ENCODE measurements around the gene TBC1D30. TPM values are rescaled to one million over a fixed set of nuclear protein-coding genes. Genes with fewer than 3 reads are reported as not detected.

Gene TBC1D30
- total RNA-seq, 2 donors from 2014 or later = 1.7 to 1.9 TPM

DNA sequence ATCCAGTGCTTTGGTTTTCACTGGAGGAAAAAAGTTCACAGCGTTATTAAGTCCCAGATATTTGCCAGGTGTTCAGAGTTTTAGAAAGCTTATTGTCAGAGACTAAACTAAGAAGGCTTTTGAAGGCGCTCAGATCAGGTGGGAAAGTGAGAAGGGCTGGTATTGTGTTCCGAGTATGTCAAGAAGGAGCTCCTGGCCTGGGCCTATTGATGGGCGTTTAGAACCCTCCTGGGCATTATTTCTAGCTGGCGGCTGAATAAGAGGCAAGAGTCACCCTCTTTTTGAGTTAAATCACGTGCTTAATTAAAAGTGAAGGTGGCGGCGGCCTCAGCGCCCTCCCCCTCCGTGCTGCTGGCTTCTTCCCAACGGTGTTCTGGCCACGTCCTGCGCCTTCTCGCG, 44.3 kb upstream of the TBC1D30 start:
- H3K27ac Mint-ChIP-seq = no peak overlapping the region
- Histone ChIP-seq H3K4me1 (ENCODE audit: control insufficient read depth, insufficient read depth, low read length) (no peaks in the 10 kb centered on the region), H3K27ac (ENCODE audit: low read depth, low read length) (no peak overlapping the region), H3K36me3 (ENCODE audit: control insufficient read depth, insufficient read depth, low read length) (no peaks in the 10 kb centered on the region), H3K4me3 (ENCODE audit: low read length) (peak overlapping the region; percentile 67), H3K9ac (ENCODE audit: extremely low read depth, low read length, poor library complexity, severe bottlenecking) (no peak overlapping the region), H3K9me3 (ENCODE audit: control insufficient read depth, low read length) (peaks cover 10% of the 10 kb centered on the region), H3K27me3 (ENCODE audit: control insufficient read depth, insufficient read depth, low read length, poor library complexity, severe bottlenecking) (peaks cover 97% of the 10 kb centered on the region)
- DNase-seq = no peak
- 18% methylated on average over 11 to 15 of the region's 15 CpGs for WGBS, 2 experiments (ENCODE audit: insufficient coverage in 1 of 2, insufficient read length in 1 of 2)
- H3K9me3 Mint-ChIP-seq = peaks cover 14% of the 10 kb centered on the region
- H3K4me3 Mint-ChIP-seq = peak overlapping the region; percentile 47
- H3K36me3 Mint-ChIP-seq (ENCODE audit: low read depth) = no peaks in the 10 kb centered on the region
- H3K27me3 Mint-ChIP-seq (ENCODE audit: insufficient read depth) = peaks cover 83% of the 10 kb centered on the region
- TF ChIP-seq, protein P1, sequence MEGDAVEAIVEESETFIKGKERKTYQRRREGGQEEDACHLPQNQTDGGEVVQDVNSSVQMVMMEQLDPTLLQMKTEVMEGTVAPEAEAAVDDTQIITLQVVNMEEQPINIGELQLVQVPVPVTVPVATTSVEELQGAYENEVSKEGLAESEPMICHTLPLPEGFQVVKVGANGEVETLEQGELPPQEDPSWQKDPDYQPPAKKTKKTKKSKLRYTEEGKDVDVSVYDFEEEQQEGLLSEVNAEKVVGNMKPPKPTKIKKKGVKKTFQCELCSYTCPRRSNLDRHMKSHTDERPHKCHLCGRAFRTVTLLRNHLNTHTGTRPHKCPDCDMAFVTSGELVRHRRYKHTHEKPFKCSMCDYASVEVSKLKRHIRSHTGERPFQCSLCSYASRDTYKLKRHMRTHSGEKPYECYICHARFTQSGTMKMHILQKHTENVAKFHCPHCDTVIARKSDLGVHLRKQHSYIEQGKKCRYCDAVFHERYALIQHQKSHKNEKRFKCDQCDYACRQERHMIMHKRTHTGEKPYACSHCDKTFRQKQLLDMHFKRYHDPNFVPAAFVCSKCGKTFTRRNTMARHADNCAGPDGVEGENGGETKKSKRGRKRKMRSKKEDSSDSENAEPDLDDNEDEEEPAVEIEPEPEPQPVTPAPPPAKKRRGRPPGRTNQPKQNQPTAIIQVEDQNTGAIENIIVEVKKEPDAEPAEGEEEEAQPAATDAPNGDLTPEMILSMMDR (conservative IDR thresholded peaks at IDR 0.05) = no peak
- peaks cover 17% of the 10 kb centered on the region for H3K4me1 Mint-ChIP-seq

DNA sequence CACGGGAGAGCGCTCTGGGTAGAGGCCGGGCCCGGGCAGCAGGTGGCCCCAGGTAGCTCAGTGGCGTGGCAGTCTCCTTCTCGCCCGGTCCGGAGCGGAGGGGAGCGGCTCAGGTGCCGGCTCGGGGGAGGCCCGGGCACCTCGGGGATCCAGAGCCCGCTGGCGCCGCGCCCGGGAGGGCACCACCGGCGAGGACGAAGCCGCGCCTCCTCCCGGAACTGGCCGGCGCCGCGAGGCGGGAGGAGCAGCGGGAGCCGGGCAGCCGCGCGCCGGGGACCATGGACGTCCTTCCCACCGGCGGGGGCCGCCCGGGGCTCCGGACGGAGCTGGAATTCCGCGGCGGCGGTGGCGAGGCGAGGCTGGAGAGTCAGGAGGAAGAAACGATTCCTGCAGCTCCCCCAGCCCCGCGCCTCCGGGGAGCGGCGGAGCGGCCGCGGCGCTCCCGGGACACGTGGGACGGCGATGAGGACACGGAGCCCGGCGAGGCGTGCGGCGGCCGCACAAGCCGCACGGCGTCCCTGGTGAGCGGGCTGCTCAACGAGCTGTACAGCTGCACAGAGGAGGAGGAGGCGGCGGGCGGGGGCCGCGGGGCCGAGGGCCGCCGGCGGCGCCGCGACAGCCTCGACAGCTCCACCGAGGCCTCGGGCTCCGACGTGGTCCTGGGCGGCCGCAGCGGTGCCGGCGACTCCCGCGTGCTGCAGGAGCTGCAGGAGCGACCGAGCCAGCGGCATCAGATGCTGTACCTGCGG, 43.7 kb upstream of the TBC1D30 start:
- 1 to 4% methylated on average over 8 to 103 of the region's 103 CpGs for WGBS, 2 experiments (ENCODE audit: insufficient coverage in 1 of 2, insufficient read length in 1 of 2)
- Mint-ChIP-seq H3K9me3 (peaks cover 8% of the 10 kb centered on the region), H3K4me1 (peaks cover 17% of the 10 kb centered on the region), H3K27me3 (ENCODE audit: insufficient read depth) (peaks cover 77% of the 10 kb centered on the region), H3K4me3 (peak overlapping the region; percentile 55), H3K36me3 (ENCODE audit: low read depth) (no peaks in the 10 kb centered on the region), H3K27ac (no peak overlapping the region)
- Histone ChIP-seq H3K9me3 (ENCODE audit: control insufficient read depth, low read length) (peaks cover 6% of the 10 kb centered on the region), H3K27ac (ENCODE audit: low read depth, low read length) (no peak overlapping the region), H3K27me3 (ENCODE audit: control insufficient read depth, insufficient read depth, low read length, poor library complexity, severe bottlenecking) (peaks cover 91% of the 10 kb centered on the region), H3K4me3 (ENCODE audit: low read length) (peak overlapping the region; percentile 67), H3K36me3 (ENCODE audit: control insufficient read depth, insufficient read depth, low read length) (no peaks in the 10 kb centered on the region), H3K4me1 (ENCODE audit: control insufficient read depth, insufficient read depth, low read length) (no peaks in the 10 kb centered on the region), H3K9ac (ENCODE audit: extremely low read depth, low read length, poor library complexity, severe bottlenecking) (no peak overlapping the region)
- TF ChIP-seq, protein P1 (conservative IDR thresholded peaks at IDR 0.05) = peak; percentile 32
- DNase-seq = peak; percentile 87

DNA sequence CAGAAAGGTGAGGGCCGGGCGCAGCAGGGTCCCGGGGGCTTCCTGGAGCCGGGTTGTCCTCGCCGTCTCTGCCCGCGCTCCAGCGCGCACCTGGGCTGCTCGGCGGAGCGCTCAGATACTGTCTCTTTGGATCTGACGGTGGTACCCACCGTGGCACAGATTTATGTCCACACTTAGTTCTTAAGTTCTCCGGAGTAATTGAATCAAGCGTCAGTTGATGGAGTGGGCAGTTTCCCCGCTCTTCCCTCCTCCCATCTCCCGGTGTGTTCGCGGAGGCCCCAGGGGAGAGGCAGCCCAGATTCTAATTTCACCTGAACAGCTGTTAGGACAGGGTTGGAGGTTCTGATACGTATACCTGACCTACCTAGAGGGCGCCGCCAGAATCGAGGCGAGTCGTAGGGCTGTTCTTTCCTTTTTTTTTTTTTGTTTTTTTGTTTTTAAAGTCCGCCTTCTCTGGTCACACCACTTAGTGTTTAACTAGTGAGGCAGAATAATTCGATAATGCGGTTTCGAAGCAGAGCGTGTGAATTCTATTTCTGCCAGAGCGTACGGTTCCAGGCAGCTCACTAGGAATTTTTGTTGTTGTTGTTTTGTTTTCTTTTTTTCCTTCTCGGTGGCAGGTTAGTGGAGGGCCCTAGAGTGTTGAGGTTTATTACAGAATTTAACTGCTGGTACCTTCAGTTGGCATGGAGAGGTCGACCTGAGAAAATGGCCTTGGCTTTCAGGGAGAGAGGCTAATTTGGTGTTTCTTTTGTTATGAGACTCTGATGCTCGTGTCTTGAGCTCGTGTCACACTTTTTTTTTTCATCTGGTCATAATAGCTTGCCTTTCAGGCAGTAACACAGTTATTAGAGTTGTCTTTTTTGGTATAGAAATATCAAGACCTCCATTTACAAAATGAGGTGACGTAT, 42.9 kb upstream of the TBC1D30 start:
- Histone ChIP-seq H3K4me1 (ENCODE audit: control insufficient read depth, insufficient read depth, low read length) (no peaks in the 10 kb centered on the region), H3K9ac (ENCODE audit: extremely low read depth, low read length, poor library complexity, severe bottlenecking) (no peak overlapping the region), H3K9me3 (ENCODE audit: control insufficient read depth, low read length) (no peaks in the 10 kb centered on the region), H3K27ac (ENCODE audit: low read depth, low read length) (no peak overlapping the region), H3K36me3 (ENCODE audit: control insufficient read depth, insufficient read depth, low read length) (no peaks in the 10 kb centered on the region), H3K27me3 (ENCODE audit: control insufficient read depth, insufficient read depth, low read length, poor library complexity, severe bottlenecking) (peaks cover 83% of the 10 kb centered on the region), H3K4me3 (ENCODE audit: low read length) (peak overlapping the region; percentile 67)
- TF ChIP-seq, protein P1 (conservative IDR thresholded peaks at IDR 0.05) = no peak
- WGBS, 2 experiments (ENCODE audit: insufficient coverage in 1 of 2, insufficient read length in 1 of 2) = 10 to 17% methylated on average over 11 to 39 of the region's 39 CpGs
- Mint-ChIP-seq H3K36me3 (ENCODE audit: low read depth) (no peaks in the 10 kb centered on the region), H3K9me3 (peaks cover 4% of the 10 kb centered on the region), H3K4me3 (peak overlapping the region; percentile 55), H3K27me3 (ENCODE audit: insufficient read depth) (peaks cover 69% of the 10 kb centered on the region), H3K27ac (no peak overlapping the region), H3K4me1 (peaks cover 17% of the 10 kb centered on the region)
- peak; percentile 87 for DNase-seq

Data from endodermal cell (in vitro differentiated cells).